Panc1 (cell line): ENCODE data around the gene POLR3E.

Source experiments
- POLR2AphosphoS5 ChIP-seq: IDR thresholded peaks from 2 replicates; pipeline ENCODE4 v1.6.1; 2012; ENCODE audit warnings: mild to moderate bottlenecking, low read depth, low read length, moderate library complexity
- SIN3A ChIP-seq: IDR thresholded peaks from 2 replicates; pipeline ENCODE4 v1.6.1; 2012; ENCODE audit warnings: low read depth, mild to moderate bottlenecking, low read length, moderate library complexity, borderline replicate concordance; ENCODE audit not compliant: insufficient read depth
- TF ChIP-seq, protein P1 (sequence below): fragments of 450-650 bp; IDR thresholded peaks from 2 replicates; pipeline ENCODE4 v1.5.1; 2017; ENCODE audit warnings: mild to moderate bottlenecking
- TF ChIP-seq, protein P2 (sequence below), 2 experiments: IDR thresholded peaks; 2 replicates each; pipeline ENCODE4 v1.6.1; 2011 to 2012; ENCODE audit warnings: low read depth in 2 of 2, control low read depth in 1 of 2, low read length in 1 of 2, mild to moderate bottlenecking in 1 of 2, moderate library complexity in 1 of 2; ENCODE audit not compliant: insufficient read depth in 1 of 2

DNA sequence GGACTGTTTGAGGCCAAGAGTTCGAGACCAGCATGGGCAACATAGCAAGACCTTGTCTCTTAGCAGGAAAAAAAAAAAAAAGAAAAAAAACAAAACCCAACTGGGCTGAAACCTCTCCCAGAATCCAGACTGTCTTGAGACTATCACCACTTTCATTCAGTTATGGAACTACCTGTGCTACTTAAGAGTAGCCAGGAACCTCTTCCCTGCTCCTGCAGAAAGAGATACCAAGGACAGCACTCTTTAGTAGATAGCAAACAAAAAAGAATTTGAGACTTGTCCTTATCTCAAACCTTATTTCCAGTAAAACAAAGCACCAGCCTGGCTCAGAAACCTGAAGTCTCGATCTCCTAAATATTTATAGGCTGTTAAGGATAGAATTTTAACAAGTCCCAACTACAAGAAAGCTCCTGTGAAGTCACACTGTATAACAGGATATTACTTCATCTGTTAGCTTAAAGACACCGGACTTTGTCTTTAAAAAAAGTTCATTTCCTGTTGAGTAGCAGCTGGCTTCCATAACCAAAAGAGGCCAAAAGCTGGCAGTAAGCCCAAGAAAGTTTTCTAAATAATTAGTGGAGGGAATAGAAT lies 72.1 kb downstream of the POLR3E start:
- TF ChIP-seq, protein P1, sequence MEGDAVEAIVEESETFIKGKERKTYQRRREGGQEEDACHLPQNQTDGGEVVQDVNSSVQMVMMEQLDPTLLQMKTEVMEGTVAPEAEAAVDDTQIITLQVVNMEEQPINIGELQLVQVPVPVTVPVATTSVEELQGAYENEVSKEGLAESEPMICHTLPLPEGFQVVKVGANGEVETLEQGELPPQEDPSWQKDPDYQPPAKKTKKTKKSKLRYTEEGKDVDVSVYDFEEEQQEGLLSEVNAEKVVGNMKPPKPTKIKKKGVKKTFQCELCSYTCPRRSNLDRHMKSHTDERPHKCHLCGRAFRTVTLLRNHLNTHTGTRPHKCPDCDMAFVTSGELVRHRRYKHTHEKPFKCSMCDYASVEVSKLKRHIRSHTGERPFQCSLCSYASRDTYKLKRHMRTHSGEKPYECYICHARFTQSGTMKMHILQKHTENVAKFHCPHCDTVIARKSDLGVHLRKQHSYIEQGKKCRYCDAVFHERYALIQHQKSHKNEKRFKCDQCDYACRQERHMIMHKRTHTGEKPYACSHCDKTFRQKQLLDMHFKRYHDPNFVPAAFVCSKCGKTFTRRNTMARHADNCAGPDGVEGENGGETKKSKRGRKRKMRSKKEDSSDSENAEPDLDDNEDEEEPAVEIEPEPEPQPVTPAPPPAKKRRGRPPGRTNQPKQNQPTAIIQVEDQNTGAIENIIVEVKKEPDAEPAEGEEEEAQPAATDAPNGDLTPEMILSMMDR: no peak
- TF ChIP-seq POLR2AphosphoS5 (no peak), SIN3A (no peak)
- TF ChIP-seq, protein P2, sequence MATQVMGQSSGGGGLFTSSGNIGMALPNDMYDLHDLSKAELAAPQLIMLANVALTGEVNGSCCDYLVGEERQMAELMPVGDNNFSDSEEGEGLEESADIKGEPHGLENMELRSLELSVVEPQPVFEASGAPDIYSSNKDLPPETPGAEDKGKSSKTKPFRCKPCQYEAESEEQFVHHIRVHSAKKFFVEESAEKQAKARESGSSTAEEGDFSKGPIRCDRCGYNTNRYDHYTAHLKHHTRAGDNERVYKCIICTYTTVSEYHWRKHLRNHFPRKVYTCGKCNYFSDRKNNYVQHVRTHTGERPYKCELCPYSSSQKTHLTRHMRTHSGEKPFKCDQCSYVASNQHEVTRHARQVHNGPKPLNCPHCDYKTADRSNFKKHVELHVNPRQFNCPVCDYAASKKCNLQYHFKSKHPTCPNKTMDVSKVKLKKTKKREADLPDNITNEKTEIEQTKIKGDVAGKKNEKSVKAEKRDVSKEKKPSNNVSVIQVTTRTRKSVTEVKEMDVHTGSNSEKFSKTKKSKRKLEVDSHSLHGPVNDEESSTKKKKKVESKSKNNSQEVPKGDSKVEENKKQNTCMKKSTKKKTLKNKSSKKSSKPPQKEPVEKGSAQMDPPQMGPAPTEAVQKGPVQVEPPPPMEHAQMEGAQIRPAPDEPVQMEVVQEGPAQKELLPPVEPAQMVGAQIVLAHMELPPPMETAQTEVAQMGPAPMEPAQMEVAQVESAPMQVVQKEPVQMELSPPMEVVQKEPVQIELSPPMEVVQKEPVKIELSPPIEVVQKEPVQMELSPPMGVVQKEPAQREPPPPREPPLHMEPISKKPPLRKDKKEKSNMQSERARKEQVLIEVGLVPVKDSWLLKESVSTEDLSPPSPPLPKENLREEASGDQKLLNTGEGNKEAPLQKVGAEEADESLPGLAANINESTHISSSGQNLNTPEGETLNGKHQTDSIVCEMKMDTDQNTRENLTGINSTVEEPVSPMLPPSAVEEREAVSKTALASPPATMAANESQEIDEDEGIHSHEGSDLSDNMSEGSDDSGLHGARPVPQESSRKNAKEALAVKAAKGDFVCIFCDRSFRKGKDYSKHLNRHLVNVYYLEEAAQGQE (IDR thresholded peaks at IDR 0.05; ENCODE audit: insufficient read depth in 1 of 2, low read depth in 2 of 2, low read length in 1 of 2): peak; percentile 20 to 72; a peak in 2 of 4 replicates
